GM12874 (cell line): ENCODE data around the gene AP1S3.

Experiments used
- CTCF ChIP-seq: IDR thresholded peaks from 2 replicates; pipeline ENCODE4 v1.5.1; 2011; ENCODE audit warnings: low read depth, mild to moderate bottlenecking, control low read depth, low read length, moderate library complexity; ENCODE audit not compliant: insufficient read depth

The AP1S3 gene

GRCh38 chr2:223797037-223797436 is 40.3 kb downstream of the AP1S3 start:
- no peak for TF ChIP-seq CTCF

GRCh38 chr2:223789423-223789822 is 48.0 kb downstream of the AP1S3 start:
- TF ChIP-seq CTCF, result no peak

- TF ChIP-seq CTCF, result no peak
These were observed 48.6 kb downstream of the AP1S3 start for GRCh38 chr2:223788826-223789225.

GRCh38 chr2:223787358-223787757 is 50.0 kb downstream of the AP1S3 start:
- TF ChIP-seq CTCF, result no peak

- no peak for TF ChIP-seq CTCF
These were observed 50.4 kb downstream of the AP1S3 start for GRCh38 chr2:223786943-223787342.

- TF ChIP-seq CTCF, result no peak
These were observed 51.1 kb downstream of the AP1S3 start for GRCh38 chr2:223786236-223786635.

- TF ChIP-seq CTCF, result no peak
These were observed 53.1 kb downstream of the AP1S3 start for GRCh38 chr2:223784221-223784772.
